HG03108 (cell line): ENCODE data around the gene RPUSD1.

Experiments
- ATAC-seq: cut with Tn5 transposase; IDR thresholded peaks from one replicate; pipeline ENCODE4 v1.9.1; 2021; ENCODE audit warnings: moderate library complexity; ENCODE audit not compliant: unreplicated experiment

Gene RPUSD1

GRCh38 chr16:799948-800833 lies 12.0 kb upstream of the RPUSD1 start, which contains the start of gene GNG13:
Gene GNG13 (minus strand): TSS chr16:800734. CDS start chr16:799077, 1,657 bp downstream.
- ATAC-seq = no peak

DNA sequence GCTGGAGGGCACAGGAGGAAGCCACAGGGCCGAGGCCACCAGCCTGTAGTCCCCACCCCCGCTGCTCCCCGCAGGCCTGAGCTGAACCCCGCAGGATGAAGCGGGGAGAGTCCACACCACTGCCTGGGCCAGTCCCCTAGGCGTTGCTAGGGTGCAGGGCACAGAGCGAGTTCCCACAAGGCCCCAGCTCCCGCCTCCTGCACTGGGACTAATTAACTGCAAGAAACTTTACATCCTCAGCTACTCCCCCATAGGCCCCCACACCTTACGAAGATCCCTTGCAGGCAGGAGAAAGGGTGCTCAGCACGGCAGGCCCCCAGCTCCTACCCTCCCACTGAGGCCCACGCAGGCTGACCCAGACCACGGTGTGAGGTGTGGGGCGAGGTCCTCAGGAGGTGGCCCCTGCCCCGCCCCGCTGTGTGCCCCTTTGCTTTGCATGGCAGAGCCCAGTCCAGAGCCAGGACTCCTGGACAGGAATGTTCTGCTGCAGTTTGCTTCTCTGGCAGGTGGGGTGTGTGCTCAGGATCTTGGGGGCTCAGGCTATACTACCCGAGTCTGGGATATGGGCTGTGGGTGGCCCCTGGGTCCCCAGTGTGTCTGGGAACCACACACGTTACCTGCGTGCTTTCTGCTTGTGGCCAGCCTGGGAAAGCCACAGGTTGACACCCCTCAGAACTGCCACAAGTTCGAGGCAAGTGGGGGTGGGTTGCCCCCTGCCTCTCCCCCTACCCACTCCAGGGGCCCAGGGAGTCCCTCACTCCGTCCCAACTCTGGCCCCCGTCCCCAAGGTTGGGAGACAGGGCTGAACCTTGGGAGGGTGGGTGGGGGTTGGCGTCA lies 11.1 kb upstream of the RPUSD1 start:
- no peak for ATAC-seq

DNA sequence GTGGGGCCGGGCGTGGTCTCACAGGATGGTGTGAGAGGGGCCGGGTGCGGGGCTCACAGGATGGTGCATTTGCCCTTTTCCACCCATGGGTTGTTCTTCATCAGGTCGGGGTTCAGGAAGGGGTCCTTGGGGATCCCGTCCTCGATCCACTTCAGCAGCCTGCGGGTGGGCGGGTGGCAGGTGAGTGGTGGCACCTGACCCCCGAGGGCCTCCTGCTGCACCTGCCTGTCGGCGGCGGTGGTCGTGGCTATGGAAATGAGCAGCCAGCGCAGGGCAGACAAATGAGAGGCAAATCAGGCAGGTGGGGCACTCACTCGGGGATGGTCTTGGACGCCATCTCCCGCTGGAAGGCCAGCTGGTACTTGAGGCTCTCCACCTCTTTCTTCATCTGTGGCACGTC lies 10.5 kb upstream of the RPUSD1 start:
- ATAC-seq = no peak

DNA sequence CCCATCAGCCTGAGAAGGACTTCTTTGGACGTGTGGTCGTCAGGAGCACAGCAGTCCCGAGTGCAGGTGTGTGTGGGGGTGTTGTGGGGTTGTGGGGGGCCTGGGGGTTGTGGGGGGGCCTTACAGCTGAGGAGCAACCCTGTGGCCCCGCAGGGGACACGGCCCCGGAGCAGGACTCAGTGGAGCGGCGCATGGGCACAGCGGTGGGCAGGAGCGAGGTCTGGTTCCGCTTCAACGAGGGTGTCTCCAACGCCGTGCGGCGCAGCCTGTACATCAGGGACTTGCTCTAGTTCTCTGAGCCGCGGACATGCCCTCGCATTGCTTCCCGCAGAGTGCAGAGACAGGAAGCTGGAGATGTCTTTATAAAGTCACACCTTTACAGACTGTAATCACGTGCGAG lies 9.5 kb upstream of the RPUSD1 start:
- no peak for ATAC-seq

DNA sequence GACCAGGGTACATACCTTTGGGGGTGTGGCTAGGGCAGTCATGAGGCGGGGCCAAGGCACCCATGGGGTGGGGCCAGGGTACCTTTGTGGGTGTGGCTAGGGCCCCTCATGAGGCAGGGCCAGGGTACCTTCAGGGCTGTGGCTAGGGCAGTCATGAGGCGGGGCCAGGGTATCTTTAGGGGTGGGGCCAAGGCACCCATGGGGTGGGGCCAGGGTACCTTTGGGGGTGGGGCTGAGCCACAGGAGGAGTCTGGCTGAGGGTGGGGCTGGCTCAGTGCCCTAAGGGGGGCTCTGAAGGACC lies 8.9 kb upstream of the RPUSD1 start:
- ATAC-seq = no peak

GRCh38 chr16:796296-797119 lies 8.3 kb upstream of the RPUSD1 start:
- ATAC-seq = no peak

DNA sequence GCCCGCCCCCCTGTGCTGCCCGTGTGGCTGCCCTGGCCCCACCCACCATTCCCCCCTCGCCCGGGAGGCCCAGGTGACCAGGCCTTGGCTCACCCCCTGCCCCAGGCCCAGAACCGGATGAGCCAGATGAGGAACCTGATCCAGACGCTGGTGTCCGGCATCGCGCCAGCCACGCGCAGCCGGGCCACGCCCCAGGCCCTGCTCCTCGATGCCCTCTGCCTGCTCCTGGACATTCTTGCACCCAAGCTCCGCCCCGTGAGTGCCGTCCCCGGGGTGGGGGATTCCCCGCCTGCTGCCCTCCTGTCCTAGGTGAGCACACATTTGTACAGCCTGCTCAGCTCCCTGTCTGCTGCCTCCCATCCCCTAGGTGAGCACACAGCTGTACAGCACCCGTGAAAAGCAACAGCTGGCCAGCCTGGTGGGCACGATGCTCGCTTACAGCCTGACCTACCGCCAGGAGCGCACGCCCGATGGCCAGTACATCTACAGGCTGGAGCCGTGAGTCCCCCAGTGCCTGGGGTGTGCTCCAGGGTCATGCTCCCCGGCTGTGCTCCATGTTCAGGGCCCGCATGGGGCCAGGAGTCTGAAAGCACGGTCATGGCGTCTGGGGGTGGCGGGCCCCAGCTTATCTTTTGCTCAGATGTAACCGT lies 7.5 kb upstream of the RPUSD1 start:
- no peak for ATAC-seq

DNA sequence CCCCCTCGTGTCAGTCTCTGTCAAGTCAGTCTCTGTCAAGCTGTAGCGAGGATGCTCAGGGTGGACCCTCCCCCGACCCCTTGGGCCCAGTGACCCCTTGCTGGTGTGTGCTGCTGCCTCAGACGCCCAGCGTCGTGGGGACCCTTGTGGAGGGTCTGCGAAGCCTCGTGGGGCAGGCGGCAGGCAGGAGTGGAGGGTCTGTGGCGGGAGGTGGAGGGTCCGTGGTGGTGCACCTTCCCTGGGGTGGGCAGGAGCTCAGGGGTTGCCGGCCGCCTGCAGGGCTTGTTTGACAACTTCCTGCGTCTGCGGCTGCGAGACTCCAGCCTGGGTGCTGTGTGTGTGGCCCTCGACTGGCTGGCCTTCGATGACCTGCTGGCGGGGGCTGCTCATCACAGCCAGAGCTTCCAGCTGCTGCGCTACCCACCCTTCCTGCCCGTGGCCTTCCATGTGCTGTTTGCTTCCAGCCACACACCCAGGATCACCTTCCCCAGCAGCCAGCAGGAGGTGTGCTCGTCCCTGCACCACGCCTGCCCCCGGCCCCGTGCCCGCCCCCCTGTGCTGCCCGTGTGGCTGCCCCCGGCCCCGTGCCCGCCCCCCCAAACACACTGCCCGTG lies 6.8 kb upstream of the RPUSD1 start:
- ATAC-seq = no peak

DNA sequence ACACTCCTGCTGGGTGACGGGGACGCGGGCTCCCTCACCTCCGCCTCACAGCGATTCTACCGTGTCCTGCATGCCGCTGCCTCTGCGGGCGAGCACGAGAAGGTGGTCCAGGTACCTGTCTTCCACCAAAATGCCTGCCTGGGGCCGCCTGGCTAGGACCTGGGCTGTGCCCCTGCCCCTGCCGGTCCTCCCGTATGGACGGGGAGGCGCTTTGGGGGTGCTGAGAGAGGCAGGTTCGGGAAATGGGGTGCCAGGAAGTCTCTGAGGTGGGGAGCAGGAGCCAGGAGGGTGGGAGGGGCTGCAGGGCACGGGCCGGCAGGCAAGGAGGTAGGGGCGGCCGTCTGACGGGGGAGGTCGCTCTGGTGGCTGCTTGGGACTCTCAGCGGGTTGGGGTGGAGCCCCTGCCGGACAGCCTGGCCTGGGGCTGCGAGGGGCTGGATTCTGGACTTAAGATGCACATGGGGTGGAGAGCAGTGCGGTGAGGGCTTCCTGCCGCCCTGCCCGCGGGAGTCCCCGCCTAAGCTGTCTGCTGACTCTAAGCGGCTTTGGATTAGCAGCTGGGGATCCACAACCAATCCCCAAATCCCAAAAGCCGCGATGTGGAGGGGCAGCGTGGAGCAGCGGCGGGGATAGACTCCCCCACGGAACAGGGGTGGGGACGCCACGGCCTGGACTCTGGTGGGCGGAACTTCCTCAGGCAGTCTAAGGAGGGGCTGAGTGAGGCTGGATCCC lies 6.1 kb upstream of the RPUSD1 start:
- no peak for ATAC-seq

GRCh38 chr16:793414-793813 lies 5.2 kb upstream of the RPUSD1 start:
- no peak for ATAC-seq

DNA sequence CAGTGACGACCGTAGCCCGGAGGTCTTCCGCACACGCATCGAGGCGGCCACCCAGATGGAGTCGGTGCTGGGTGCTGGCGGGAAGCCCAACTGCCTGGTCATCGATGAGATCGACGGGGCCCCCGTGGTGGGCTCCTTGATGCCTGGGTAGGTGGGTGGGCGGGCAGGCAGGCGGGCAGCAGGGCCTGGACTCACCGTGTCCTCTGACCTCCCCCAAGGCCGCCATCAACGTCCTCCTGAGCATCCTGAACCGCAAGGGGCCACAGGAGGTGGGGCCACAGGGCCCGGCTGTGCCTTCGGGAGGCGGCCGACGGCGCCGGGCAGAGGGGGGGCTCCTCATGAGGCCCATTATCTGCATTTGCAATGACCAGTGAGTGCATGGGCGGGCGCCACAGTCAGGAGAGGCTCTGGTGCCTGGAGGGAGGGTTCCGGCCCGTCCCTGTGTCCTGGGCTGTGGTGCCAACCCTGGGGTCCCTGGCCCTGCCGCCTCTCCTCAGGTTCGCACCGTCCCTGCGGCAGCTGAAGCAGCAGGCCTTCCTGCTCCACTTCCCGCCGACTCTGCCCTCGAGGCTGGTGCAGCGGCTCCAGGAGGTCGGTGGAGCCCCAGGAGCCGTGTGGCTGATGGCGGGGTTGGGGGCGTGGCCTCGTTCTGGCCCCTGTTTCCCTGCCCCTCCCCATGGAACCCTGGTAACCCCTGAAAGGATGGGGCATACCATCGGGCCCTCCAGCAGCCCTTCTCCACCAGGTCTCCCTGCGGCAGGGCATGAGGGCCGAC lies 4.2 kb upstream of the RPUSD1 start:
- ATAC-seq = no peak

DNA sequence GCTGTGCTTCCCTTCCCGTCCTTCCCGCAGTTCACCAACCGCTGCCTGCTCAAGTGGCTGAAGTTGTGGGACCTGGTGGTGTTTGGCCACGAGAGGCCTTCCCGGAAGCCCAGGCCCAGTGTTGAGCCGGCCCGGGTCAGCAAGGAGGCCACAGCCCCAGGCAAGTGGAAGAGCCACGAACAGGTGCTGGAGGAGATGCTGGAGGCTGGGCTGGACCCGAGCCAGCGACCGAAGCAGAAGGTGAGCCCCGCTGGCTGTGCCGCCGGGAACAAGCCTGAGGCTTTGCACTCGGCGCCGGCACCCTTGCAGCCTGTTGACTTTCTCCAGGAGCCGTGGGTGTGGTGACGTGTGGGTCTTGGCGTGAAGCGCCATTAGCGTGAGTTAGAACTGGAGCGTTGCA lies 3.0 kb upstream of the RPUSD1 start:
- ATAC-seq = no peak

- ATAC-seq = no peak
Measured at GRCh38 chr16:790086-790485, 1.9 kb upstream of the RPUSD1 start.

- ATAC-seq = no peak
Measured at GRCh38 chr16:789191-789850, 1.1 kb upstream of the RPUSD1 start.

GRCh38 chr16:788399-789126 lies 382 bp upstream of the RPUSD1 start, which contains the start of gene CHTF18:
Gene CHTF18 (plus strand): TSS chr16:788620. CDS start chr16:788685, 65 bp downstream.
- ATAC-seq = peak; percentile 70

- peak; percentile 3 for ATAC-seq
Measured at GRCh38 chr16:787321-787966, 737 bp downstream of the RPUSD1 start.
